ENCODE measurements around the gene NPEPL1. TPM values are rescaled to one million over a fixed set of nuclear protein-coding genes. Genes with fewer than 3 reads are reported as not detected.

The NPEPL1 gene
- total RNA-seq, 1 donor from 2014 or later: 43.2 TPM

- no peaks in the 10 kb centered on the region for H3K4me1 Mint-ChIP-seq (ENCODE audit: low read depth, unreplicated experiment)
- no peak for TF ChIP-seq CTCF (IDR thresholded peaks at IDR 0.05; ENCODE audit: partially characterized antibody, unreplicated experiment)
- peaks cover 2% of the 10 kb centered on the region for H3K9me3 Mint-ChIP-seq (ENCODE audit: unreplicated experiment)
- peaks cover 1% of the 10 kb centered on the region for H3K27me3 Mint-ChIP-seq (ENCODE audit: unreplicated experiment)
- no peak overlapping the region for H3K27ac Mint-ChIP-seq (ENCODE audit: unreplicated experiment)
- DNase-seq: no peak
- peaks cover 14% of the 10 kb centered on the region for H3K36me3 Mint-ChIP-seq (ENCODE audit: unreplicated experiment)
- no peak overlapping the region for H3K4me3 Mint-ChIP-seq (ENCODE audit: unreplicated experiment)
These were observed 69.5 kb downstream of the NPEPL1 start for GRCh38 chr20:58762120-58762519.

- Mint-ChIP-seq H3K27ac (ENCODE audit: unreplicated experiment) (no peak overlapping the region), H3K27me3 (ENCODE audit: unreplicated experiment) (peaks cover 1% of the 10 kb centered on the region), H3K36me3 (ENCODE audit: unreplicated experiment) (peaks cover 14% of the 10 kb centered on the region), H3K4me1 (ENCODE audit: low read depth, unreplicated experiment) (no peaks in the 10 kb centered on the region), H3K9me3 (ENCODE audit: unreplicated experiment) (peaks cover 2% of the 10 kb centered on the region), H3K4me3 (ENCODE audit: unreplicated experiment) (no peak overlapping the region)
- TF ChIP-seq CTCF (IDR thresholded peaks at IDR 0.05; ENCODE audit: partially characterized antibody, unreplicated experiment): no peak
- no peak for DNase-seq
These were observed 70.5 kb downstream of the NPEPL1 start for GRCh38 chr20:58763076-58763475.

Other genes with a start within 250 kb of the NPEPL1 start
- not detected for gene APCDD1L, start 177.4 kb upstream of the NPEPL1 start, total RNA-seq (ENCODE audit: unreplicated experiment)
- 71.2 TPM for gene STX16, start 41.5 kb upstream of the NPEPL1 start, total RNA-seq (ENCODE audit: unreplicated experiment)
- 11.7 TPM for gene GNAS-AS1, start 158.1 kb downstream of the NPEPL1 start, total RNA-seq (ENCODE audit: unreplicated experiment)
- 1,989 TPM for gene GNAS, start 159.9 kb downstream of the NPEPL1 start, total RNA-seq (ENCODE audit: unreplicated experiment)